Measurements from ENCODE around the gene TMEM164. TPM values are rescaled to one million over a fixed set of nuclear protein-coding genes. Genes with fewer than 3 reads are reported as not detected.

The TMEM164 gene
- total and polyA plus RNA-seq, 2 experiments from 2014 or later, result 3.4 to 17.2 TPM

- TF ChIP-seq ZNF114 (CRISPR knock-in tag; IDR thresholded peaks at IDR 0.05) (no peak), CTCF (conservative IDR thresholded peaks at IDR 0.05; ENCODE audit: low read depth in 2 of 2) (no peak), ZNF462 (CRISPR knock-in tag; IDR thresholded peaks at IDR 0.05) (no peak), EZH2 (IDR thresholded peaks at IDR 0.05; ENCODE audit: low read depth, unreplicated experiment) (no peak), ZNF331 (CRISPR knock-in tag; IDR thresholded peaks at IDR 0.05; ENCODE audit: low read depth) (no peak), JUNB (IDR thresholded peaks at IDR 0.05; ENCODE audit: unreplicated experiment) (no peak), EZH2phosphoT487 (IDR thresholded peaks at IDR 0.05; ENCODE audit: unreplicated experiment) (no peak), NANOG (IDR thresholded peaks at IDR 0.05; ENCODE audit: borderline replicate concordance) (no peak)
Measured at GRCh38 chrX:110178179-110178865, 175.4 kb downstream of the TMEM164 start.

More at GRCh38 chrX:110178179-110178865, 175.4 kb downstream of the TMEM164 start:
- H3K9me2 ChIP-seq (ENCODE audit: insufficient read depth), result no peaks in the 10 kb centered on the region
- Mint-ChIP-seq H3K27ac (no peak overlapping the region), H3K4me3 (no peak overlapping the region), H3K9me3 (no peaks in the 10 kb centered on the region; the same call in 2 of the 3 replicates), H3K4me1 (peaks cover 15% of the 10 kb centered on the region; the same call in 2 of the 3 replicates), H3K36me3 (ENCODE audit: low read depth) (no peaks in the 10 kb centered on the region; the same call in 2 of the 3 replicates), H3K27me3 (ENCODE audit: insufficient read depth, low read depth, poor library complexity) (peaks cover 2% of the 10 kb centered on the region)
- no peak overlapping the region for H3K4me3 ChIP-seq
- DNase-seq (ENCODE audit: low spot score), result no peak
- H4K20me1 ChIP-seq (replicated peaks; ENCODE audit: insufficient read depth), result no peaks in the 10 kb centered on the region
- H3K4me2 ChIP-seq, result no peak overlapping the region
- no peak overlapping the region for H3K27ac ChIP-seq (ENCODE audit: low read depth)
- H3K79me2 ChIP-seq (replicated peaks; ENCODE audit: insufficient read depth), result no peaks in the 10 kb centered on the region
- no peaks in the 10 kb centered on the region for H3F3A ChIP-seq (replicated peaks; ENCODE audit: low read depth)
- no peak for ATAC-seq
- H2AFZ ChIP-seq, result no peak overlapping the region
- H3K27me3 ChIP-seq (ENCODE audit: insufficient read depth), result no peaks in the 10 kb centered on the region
- no peaks in the 10 kb centered on the region for H3K36me3 ChIP-seq (ENCODE audit: insufficient read depth)
- H3K4me1 ChIP-seq (ENCODE audit: insufficient read depth), result no peaks in the 10 kb centered on the region
